ENCODE measurements around the gene OR52E5.

- TF ChIP-seq POLR2A (IDR thresholded peaks at IDR 0.05; ENCODE audit: low read length) (no peak), GATA1 (IDR thresholded peaks at IDR 0.05; ENCODE audit: low read depth, low read length) (no peak)
These were observed 37.6 kb downstream of the OR52E5 start for GRCh38 chr11:5930614-5931013.

Data from erythroblast (primary cell).